HG02938 (cell line): ENCODE measurements around the gene EPOP.

Experiments
- ATAC-seq: cut with Tn5 transposase; IDR thresholded peaks from one replicate; pipeline ENCODE4 v1.9.1; 2021; ENCODE audit warnings: mild to moderate bottlenecking, moderate library complexity; ENCODE audit not compliant: unreplicated experiment

The EPOP gene

GRCh38 chr17:38706505-38707216 lies 31.9 kb upstream of the EPOP start:
- ATAC-seq = no peak

- no peak for ATAC-seq
Measured at GRCh38 chr17:38705803-38706504, 31.2 kb upstream of the EPOP start.

GRCh38 chr17:38705523-38705802 lies 30.7 kb upstream of the EPOP start:
- ATAC-seq = no peak

- ATAC-seq = no peak
Measured at GRCh38 chr17:38704606-38705522, 30.1 kb upstream of the EPOP start, which contains the start of gene MLLT6. TSS of gene MLLT6 (plus strand) at chr17:38705273. CDS start at chr17:38705633, 360 bp downstream.

DNA sequence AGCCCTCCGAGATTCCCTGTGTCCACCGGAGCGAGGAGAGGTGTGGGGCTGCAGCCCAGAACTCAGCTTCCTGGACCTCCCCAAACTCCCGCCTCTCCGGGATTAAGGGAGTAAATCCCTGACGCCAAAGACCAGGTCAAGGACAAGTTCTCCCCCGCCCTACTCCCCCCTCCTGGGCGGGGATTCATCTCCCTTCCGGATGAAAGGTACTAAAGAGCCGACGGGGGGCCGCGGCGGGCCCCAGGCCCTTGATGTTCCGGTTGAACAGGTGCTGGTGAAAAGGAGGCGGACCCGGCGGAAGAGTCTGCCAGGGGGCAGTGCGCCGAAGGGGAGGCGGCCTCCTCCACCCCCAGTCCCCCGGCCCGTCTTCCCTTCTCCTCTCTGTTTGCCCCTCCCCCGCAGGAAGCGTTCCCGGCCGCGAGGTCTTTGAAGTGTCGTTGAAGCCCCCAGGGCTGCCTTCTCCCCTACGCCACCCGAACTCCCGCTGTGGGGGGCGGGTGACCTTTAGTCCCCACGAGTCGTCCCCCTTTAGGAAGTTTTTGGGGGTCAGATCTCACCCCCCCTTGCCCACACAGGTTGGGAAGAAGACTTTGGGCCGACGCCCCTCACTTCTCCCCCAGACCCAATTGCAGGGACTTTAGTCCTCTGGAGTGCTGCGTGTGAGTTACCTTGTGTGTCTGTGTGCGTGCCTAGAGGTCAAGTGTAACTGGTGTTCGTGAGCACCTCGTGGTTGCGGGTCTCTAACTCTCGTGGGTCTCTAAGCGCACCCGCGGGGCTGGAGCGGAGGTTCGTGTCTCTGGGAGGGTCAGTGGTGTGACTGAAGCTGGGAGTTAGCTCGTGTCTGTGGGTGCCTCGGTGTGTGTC lies 29.2 kb upstream of the EPOP start:
- ATAC-seq = no peak

DNA sequence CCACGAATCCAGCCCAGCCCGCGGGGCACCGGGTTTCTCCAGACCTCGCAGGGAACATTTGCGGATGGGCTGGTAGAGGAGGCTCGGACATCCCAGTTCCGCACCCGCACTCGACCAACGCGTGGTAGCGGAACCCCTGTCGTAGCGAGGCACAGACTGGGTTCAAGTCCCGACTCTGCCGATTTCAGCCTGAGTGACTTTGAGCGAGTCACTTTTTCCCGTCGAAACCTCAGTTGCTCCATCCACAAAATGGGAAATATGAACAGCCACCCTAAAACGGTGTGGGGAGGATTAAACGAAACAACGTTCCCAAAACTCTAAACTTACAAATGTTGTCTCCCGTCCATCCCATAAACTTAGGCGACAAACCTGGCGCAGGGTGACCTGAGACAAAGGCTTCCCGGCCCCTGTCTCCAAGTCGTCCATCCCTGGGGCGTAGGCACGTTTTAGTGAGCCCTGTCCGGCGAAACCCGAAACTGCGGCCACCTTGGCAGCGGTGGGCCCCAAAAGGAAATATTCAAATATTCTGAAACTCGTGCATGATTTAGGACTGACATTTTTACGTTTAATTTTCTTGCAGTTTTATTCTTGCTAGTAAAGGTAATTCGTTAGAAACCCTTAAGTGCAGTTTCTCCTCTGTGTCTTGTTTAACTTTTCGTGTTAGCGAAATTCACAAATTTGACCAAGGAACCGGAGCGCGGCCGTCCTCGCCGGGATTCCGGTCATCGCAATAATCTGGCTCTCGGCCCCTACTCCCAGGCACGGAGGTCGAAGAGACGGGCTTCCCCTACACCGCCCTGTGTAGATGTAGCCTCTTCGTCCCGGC lies 28.4 kb upstream of the EPOP start:
- no peak for ATAC-seq

DNA sequence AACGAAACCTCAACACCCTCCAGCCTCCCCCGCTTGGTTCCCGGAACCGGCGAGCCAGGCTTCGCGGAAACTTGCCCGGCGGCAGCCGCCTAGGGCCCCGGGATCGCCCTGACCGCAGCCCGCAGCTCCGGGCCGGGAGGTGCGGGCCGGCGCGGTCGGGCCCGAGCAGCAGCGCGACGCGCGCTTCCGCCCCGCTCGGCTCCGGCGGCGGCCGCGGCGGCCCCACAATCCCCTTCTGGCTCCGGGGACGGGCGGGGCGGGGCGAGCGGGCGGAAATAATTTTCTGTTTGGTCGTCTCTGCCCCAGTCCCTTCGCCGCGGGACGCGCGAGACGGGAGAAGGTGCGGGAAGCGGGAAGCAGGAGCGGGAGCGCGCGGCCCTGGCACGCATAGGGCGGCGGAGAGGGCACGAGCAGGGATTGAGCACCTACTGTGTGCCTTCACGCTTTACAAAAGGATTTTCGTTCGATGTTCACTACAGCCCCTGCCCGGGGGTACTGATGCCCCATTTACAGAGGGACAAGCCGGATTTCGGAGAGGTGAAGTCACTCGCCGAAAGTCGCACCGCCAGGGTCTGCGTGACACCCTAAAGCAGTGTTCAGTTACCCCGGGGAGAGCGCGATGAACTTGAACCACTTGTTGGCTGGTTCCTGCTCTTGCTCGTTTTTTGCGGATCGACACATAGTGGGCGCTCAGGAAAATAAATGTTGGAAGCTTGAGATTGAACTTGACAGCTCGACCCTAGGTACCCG lies 27.6 kb upstream of the EPOP start:
- no peak for ATAC-seq

- ATAC-seq = no peak
Measured at GRCh38 chr17:38701504-38702165, 26.9 kb upstream of the EPOP start.

GRCh38 chr17:38698760-38699159 lies 24.0 kb upstream of the EPOP start:
- no peak for ATAC-seq

- ATAC-seq = no peak
Measured at GRCh38 chr17:38697061-38697820, 22.5 kb upstream of the EPOP start.

DNA sequence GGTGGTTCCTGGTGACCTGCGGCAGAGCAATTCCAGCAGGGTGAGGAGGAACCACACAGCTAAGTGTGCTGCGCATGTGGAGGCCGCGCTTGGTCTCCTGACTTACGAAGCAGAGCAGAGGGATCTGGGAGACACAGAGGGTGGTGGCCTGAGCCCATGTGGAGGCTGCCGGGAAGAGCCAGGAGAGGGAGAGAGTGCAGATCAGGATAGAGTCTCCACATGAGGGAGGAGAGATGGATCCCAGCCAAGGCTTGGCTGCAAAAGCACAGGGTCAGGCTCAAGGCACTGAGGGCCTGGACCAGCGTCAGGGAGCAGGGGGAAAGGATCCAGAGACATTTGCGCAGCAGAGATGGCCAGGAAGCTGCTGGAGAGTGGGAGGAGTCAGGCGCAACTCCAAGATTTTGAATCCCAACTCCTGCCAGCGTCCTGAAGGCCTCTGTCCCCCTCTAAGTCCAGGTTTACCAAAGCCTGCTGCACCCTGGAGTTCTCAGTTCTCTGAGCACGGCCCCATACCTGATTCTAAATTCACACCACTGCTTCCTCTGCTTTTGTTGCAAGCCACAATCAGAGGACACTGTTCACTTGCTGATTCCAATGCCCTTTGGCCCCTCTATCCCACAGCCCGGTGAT lies 19.1 kb upstream of the EPOP start:
- ATAC-seq = no peak

DNA sequence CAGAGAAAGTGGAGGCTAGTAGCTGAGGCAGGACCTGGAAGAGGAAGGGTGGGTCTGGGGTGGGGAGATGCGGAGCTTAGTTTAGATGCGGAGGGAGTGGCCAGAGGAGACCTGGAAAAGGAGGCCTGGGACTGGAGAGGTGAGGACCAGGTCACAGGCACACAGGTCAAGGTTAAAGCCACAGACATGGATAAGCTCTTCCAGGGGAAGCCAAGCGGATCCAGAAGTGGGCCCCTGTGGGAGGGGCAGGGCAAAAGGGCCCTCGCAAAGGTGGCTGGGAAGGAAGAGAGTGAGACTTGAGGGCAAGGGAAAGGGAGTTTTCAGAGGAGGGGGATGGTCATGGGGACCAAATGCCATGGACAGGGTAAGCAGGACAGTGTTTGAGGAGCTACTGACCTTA lies 16.4 kb upstream of the EPOP start:
- ATAC-seq = no peak

- ATAC-seq = no peak
Measured at GRCh38 chr17:38690386-38690785, 15.6 kb upstream of the EPOP start.

DNA sequence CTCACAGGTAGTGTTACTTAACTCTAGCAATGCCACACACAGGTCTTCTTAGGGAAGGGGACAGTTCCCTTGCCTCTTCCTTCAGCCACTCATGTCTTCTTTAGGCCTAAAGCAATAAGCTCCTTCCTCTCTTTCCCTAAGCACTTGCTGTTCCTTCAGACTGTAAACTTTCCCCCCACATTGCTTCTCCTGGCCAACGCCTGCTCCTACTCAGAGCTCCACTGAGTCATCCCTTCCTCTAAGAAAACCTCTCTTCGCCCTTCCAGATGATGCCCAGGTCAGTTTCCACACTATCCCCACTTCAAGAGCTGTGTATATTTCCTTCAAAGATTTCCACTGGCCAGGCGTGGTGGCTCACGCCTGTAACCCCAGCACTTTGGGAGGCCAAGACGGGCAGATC lies 12.5 kb upstream of the EPOP start:
- ATAC-seq = no peak

DNA sequence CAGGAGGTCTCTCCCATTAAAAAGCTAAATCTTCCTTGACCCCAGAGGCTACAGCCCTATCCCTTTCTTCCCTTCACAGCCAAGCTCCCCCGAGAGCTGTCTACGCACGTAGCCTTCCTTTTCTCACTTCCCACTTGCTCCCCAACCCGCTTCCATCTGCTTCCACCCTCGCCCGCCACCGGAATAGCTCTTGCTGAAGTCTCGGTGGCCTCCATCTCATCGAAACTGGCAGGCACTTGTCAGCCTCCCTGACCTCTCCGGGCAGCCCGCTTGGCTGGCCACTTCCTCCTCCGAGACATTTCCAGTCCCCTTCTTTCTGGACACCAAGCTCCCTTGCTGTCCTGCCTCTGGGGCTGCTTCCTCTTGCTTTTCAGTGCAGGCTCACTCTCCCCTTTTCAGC lies 10.7 kb upstream of the EPOP start:
- no peak for ATAC-seq

DNA sequence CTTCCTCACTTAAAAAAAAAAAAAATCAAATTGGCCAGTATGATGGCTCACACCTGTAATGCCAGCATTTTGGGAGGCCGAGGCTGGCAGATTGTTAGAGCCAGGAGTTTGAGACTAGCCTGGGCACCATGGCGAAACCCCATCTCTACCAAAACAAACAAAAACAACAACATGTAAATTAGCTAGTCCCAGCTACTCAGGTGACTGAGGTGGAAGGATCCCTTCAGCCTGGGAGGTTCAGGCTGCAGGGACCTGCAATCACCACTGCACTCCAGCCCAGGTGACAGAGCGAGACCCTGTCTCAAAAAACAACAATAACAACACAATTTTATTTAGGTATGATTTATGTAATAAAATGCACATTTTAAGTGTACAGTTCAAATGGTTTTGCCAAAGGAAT lies 6.3 kb upstream of the EPOP start:
- ATAC-seq = no peak

DNA sequence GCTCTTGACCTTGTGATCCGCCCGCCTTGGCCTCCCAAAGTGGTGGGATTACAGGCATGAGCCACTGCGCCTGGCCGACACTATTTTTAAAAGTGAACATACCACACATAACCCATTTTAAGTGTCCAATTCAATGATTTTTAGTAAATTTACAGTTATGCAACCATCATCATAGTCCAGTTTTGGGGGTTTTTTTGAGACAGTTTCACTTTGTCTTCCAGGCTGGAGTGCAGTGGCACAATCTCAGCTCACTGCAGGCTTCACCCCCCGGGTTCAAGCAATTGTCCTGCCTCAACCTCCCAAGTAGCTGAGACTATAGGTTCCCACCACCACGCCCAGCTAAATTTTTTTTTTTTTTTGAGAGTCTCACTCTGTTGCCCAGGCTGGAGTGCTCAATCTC lies 3.1 kb upstream of the EPOP start:
- no peak for ATAC-seq
